HG03175 (cell line): Measurements from ENCODE around the gene RUFY2.

ENCODE experiments used
- ATAC-seq: cut with Tn5 transposase; IDR thresholded peaks from one replicate; pipeline ENCODE4 v1.9.1; 2021; ENCODE audit warnings: mild to moderate bottlenecking, moderate library complexity; ENCODE audit not compliant: unreplicated experiment

The RUFY2 gene

DNA sequence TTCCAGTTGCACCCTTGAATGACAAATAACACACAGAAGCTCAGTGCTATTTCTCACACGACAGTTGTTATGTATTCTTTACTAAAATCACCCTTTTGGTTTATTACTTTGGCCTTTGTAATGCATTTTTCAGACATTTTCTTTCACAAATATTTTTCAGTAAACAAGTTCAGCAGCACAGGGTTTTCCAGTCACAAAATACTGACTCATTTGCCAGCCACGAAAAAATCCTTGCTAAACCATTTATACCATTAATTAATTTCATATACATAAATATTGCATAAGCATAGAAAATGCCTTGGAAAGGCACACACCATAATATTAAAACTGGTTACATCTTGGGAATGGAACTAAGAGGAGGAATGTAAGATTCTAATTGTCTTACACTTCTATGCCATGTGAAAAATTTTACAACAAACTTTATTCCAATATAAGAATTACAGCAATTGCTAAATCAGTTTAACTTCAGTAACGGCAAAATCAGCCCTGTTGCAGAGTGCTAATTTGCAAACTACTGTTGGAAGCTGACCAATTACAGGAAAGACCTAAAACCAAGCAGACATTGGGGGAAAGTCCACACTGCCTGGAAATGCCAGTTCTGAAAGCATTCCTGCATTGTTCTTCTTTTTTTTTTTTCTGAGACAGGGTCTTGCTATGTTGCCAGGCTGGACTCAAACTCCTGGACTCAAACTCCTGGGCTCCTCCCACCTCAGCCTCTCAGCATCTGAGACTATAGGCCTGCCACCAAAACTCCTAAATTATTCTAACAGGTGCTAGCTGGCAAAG lies 42.8 kb downstream of the RUFY2 start:
- no peak for ATAC-seq

DNA sequence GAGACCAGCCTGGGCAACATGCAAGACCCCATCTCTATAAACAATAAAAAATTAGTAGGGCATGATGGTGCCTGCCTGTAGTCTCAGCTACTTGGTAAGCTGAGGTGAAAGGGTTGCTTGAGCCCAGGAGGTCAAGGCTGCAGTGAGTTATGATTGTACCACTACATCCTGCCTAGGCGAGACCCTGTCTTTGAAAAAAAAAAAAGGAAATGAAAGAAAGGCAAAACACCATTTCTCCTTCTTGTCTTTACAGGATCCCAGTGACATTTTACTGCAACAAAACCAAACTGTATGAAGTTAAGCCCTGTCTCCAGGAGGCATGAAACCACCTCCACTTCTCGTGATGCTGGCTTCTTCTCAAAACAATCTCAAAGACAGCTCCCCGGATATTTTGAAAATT lies 44.5 kb downstream of the RUFY2 start:
- no peak for ATAC-seq

DNA sequence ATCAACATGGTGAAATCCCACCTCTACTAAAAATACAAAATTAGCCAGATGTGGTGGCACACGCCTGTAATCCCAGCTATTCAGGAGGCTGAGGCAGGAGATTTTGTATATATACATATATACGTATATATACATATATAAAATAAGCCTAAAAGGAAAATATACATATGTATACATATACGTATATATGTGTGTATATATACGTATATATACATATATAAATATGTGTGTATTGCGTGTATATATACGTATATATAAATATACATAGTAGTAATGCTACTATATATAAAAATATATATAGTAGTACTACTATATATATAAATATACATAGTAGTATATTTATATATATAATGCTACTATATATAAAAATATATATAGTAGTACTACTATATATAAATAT lies 47.9 kb downstream of the RUFY2 start:
- ATAC-seq = no peak

DNA sequence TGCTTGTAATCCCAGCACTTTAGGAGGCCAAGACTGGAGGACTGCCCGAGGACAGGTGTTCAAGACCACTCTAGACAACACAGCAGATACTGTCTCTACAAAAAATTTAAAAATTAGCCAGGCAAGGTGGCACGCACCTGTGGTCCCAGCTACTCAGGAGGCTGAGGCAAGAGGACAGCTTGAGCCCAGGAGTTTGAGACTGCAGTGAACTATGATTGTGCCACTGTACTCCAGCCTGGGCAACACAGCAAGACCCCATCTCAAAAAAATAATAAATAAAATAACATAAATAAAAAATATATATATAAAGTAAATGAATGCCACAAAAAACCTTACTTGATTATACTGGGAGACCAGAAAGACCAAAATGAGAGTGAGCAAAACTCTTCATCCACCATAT lies 53.5 kb downstream of the RUFY2 start:
- ATAC-seq = no peak

DNA sequence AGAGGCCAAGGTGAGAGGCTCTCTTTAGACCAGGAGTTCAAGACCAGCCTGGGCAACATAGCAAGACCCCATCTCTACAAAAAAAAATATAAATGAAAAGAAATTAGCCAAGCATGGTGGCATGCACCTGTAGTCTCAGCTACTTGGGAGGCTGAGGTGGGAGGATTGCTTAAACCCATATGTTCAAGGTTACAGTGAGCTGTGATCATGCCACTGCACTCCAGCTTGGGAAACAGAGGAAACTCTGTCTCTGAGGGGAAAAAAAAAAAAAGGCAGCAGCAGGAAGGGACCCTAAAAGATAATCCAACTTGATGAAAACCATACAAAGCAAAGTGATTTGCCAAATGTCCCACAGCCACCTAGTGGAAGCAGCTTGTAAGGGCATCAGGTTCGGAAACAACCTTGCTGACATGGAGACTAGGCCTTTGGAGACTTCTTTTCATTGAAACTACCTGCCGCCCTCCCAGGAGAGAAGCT lies 58.8 kb downstream of the RUFY2 start:
- ATAC-seq = no peak

DNA sequence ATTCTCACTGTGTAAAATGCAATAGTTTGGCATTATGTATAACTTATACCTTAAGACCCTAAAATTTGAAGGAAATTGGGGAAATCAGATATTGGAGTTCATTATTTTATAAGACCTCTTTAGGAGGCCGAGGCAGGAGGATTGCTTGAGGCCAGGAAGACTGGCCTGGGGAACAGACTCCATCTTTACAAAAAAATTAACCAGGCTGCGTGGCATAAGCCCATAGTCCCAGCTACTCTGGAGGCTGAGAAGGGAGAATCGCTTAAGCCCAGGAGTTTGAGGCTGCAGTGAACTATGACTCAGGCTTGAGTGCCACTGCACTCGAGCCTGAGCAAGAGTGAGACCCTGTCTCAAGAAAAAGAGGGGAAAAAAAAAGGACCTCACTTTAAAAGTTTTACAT lies 60.3 kb downstream of the RUFY2 start:
- ATAC-seq = no peak

DNA sequence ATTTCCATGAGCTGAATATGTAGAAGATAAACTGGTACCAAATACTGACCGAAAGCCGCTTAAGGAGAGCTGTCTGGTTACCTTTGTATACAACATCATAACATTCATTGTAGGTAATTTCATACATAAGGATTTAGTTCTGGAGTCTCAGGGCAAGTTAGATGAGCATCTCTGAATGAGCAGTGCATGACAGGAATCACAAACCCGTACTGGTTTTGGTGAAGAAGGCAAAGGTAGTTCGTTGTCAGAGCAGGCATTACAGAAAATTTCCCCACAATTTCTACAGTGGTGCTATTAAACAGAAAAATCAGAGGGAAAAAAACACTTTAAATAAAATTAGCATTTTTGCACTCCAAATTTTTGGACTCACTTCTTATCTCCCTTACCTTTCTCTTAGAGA lies 61.5 kb downstream of the RUFY2 start:
- no peak for ATAC-seq

DNA sequence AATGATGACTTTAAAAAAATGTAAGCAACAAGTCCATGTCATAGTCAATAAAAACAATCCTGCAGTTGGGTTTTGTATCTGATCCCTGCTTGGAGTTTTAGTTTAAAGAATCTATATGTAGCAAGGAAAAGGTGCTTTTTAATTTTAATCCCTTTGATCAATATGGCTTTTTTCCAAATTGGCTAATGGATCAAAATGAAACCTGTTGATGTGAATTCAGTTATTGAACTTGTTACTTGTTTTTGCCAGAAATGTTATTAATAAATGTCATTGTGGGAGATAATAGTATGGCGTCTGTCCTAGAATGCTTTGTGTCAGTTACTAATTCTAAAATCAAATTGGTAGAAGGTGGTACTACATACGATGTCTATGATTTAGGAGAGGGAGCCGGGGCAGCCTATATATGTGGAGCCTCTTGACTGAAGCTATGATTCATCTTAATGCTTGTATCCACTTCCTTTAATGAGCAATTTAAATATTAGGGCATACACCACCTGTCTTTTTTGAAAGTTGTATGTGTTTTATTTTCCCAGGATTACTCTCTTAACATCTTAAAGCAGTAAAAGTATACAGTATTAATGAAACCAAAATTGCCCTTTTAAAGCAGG lies 64.1 kb downstream of the RUFY2 start:
- ATAC-seq = no peak

DNA sequence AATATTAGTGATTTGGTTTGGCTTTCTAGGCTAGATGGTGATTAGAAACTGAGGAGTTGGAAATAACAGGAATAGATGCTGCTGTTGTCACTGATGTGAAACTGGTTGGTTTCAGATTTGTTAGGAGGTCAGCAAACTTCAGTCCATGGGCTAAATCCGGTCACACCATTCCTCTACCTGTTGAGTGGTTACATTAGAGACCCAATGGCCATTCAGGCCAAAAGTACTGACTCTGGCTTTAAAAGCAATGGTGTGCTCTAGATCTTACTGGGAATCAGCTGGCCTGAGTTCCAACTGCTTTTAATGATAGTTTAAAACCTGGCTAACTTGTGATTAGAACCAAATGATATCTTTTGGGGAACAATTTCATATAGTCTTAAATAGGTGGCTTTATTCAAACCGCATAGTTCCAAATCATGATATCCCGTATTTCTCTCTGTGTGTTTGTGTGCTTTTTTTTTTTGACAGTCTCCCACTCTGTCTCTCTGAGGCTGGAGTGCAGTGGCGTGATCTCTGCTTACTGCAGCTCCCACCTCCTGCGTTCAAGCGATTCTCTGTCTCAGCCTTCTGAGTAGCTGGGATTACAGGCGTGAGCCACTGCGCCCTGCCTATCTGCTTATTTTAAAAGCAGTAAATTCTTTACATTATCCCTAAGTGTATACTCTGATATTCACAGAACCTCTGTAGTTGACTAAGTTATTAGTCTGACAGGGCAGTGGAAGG lies 66.6 kb downstream of the RUFY2 start:
- ATAC-seq = no peak

DNA sequence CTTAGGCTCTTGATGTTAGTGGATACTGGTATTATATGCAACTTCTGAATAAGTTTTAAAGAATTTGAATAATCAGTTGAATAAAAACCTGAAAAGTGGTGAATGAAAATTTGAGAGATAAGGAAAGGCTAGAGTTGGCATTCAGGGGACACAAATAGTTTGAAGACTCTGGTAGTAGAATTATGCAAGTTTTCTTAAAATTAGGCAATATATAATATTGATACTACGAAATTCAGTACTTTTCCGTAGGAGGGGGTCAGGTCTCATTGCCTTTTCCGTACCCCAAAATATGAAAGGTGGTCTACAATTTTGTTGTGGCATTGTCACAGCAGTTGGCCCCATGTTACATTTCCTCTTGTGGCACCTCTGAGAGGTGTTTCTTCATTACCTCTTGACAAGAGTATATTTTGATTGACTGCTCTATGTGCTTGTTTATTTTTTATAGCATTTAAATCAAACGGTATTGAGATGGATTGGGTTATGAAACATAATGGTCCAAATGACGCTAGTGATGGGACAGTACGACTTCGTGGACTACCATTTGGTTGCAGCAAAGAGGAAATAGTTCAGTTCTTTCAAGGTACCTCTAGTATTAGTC lies 70.2 kb downstream of the RUFY2 start:
- no peak for ATAC-seq

DNA sequence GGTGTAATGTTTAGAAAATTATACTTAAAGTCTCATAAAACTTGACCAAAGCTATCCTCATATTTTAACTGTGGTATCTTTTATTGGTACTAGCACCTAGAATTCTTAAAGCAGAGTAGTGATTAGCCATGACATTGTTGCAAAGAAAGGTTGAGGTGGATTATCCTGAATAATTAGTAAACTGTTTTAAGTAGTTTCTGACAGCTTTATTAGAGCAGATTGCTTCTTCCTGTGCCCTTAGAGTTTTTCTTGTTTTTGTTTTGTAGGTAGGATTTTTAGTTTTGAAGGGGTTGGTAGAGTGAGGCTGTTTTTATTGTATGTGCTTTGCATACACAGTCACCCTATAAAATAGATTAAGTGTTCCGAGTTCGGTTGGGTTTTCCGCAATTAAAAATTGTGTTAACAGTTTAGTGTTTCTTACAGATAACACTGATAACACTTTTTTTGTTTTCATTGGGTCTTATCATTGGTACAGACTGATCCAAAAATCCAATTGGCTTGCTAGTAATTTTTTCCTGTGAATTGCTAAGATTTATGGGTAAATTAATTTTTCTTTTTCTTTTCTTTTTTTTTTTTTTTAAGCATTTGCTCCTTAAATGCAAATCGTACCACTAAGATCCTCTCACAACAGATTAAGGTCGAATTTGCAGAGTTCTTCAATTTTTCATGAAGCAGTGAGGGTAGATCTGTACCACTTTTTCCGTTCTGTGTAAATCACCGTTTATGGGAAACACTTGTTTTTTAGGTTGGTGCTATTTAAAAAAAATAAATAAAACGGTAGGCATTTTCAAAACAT lies 72.2 kb downstream of the RUFY2 start:
- ATAC-seq = no peak

DNA sequence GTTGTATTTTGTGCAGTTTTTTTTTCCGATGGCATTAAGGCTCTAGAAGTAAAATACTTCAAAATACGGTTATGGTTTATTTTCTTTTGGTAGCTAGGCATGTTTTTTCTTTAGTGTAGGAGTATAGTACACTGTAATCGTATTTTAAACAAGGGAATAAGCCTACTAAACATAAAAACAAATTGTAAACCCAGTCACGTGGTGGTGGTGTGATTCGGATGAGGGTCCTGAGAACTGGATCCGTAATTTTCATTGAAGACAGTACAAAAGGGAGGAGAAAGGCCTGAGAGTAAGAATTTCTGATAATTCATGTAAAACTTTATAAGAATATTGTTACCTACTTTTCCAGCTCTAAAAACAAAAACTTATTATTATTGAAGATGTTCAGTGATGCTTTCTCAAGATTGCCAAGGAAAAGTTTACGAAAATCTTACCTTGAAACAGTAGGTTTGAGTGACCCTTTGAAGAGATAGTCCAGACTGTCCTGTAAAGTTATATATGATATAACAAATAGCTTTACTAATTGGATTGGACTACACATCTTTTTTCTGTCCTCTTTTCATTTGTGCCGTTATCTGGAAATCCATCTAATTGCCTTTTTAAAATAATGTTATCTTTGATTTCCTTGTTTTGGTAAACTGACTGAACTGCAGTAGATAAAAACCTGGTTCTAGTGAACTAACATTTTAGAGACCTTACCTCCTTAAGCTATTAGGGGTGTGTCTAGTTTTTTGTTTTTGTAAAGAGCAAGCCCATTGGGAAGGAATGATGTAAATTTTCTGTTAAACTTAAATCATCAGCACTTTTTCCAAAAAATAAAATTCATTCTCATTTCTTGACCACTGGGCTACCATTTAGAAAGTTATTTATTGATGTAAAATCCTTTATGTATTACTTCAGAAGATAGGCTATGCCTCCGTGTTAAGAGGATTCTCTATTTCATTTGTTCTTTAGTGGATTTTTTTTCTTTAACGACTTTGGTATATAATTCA lies 73.3 kb downstream of the RUFY2 start:
- no peak for ATAC-seq

DNA sequence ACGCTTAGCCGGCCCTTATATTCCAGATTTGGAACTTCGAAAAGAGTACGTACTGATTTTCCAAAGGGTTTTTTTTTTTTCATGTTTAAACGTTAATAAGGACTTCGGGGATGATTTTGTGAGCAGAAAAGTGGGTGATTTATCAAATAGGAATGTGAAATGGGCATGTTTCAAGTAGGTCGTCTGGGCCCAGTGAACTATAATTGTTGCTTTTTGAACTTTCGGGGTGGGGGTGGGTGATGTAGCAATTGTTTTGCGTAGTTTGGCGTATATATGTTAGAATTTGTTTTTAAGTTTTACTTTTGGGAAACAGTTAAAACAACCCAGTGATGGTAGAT lies 74.0 kb downstream of the RUFY2 start:
- no peak for ATAC-seq

DNA sequence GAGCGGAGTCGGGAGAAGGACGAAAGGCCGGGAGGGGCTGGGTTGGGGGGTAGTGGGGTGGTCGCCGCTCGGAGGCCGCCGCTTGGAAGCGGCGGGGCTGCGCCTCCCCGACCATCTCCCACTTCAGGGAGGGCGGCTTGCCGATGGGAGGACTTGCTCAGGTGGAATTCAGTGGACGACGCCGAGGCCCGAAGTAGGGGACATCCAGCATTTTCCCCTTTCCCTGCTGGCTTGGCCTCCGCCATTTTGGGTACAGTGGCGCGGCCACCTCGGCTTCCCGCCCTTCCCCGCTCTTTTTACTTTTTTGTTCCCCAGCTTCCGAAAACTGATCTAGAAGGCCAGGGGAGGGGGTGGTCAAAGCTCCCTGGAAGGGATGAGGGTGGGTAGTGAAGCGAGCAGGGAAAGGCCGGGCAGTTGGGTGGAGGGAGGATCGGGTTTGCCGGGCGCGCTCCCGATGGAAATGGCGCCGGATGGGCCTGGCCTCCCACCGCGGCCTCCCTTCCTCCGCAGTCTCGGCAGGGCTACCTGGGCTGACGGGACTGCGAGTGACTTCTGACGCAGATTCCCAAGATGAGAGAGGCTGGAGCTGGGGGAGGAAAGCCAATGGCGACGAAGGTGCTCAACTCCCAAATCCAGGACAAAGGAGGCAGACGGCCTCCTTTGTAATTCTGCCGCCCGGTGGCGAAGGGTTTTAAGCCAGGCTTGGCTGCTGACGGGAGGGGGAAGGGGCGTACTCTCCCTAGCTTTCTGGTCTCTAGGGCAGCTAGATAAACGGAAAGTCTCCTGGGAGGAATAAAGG lies 74.6 kb downstream of the RUFY2 start, which contains the start of gene PBLD:
TSS of gene PBLD (minus strand) at position 670 of the 799 bp plus-strand sequence. CDS start 26,084 bp downstream, outside the sequence.
- ATAC-seq = peak; percentile 18

DNA sequence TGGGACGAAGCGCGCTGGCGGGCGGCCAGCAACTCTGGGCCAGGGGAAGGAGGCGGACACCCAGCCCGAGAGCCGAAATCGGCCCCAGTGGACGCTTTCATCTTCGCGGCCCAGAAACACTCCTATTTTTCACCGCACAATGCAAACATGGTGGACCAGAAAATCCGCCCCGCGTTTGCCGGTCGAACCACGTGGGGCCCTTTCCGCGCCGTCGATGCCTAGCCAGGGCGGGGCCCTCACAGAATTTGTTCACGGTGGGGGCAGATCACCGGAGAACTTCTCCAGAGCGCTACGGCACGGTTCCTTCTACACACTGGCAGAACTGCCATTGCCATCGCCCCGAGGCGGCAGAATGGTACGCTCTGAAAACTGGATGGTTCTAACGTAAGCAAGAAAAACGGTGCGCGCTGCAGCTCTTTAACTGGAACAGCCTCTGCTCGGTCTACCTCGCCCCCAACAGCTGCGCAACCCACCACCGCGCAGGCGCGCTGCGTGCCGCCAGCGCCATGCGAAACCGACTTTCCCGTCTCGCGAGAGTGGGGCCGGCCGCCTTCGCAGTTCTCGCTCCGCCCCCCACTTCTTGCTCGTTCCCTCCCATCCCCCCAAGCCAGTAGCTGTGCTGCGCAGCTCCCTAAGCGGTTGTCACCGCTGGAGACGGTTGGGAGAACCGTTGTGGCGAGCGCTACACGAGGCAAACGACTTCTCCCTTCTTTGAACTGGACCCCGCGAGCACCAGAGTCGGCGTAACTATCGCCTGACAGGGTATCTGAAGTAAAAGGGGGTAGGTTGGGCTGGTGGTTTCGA lies 75.4 kb downstream of the RUFY2 start, which contains the start of gene HNRNPH3:
TSS of gene HNRNPH3 (plus strand) at position 610 of the 804 bp plus-strand sequence. CDS start 5,158 bp downstream, outside the sequence.
- ATAC-seq = peak; percentile 81

DNA sequence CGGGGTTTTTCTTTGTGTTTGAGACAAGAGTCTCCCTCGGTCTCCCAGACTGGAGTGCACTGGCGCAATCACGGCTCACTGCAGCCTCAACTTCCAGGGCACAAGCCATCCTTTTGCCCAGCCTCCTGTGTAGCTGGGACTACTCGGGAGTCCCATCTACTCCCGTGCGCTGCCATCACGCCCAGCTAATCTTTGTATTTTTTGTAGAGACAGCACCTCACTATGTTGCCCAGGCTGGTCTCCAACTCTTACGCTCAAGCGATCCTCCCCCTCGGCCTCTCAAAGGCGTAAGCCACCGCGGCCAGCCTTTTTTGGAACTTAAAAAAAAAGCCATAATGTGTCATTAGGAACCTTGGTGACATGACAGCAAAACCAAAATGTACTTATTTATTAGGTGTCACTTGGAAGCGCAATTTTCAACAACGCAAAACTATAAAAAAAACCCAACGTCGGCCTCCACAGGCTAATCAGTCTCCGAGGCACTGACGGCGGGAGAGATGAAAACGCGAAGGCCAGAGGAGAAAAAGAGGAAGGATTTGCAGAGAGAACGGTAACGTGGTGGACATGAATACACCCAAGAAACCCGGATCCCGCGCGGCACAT lies 76.1 kb downstream of the RUFY2 start:
- no peak for ATAC-seq

DNA sequence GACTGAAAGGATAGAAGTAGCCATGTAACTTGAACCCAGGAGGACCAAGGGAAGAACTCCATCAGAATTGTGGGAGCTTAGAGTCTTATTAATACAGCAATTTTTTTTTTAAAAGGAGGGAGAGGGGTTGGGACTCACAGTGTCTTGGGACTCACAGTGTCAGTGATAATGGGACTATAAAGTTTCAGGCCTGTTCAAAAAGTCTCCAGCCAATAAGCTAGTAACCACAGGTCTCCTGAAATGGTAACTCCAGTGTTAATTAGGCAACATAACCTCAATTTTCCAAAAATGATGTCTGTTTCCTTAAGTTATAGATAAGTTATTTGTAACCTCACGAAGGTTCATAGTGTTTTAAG lies 77.6 kb downstream of the RUFY2 start:
- no peak for ATAC-seq
